ENCODE results near the gene RTP5. TPM values are rescaled to one million over a fixed set of nuclear protein-coding genes. Genes with fewer than 3 reads are reported as not detected.

RTP5 gene
- total RNA-seq, 1 experiment from 2014 or later = not detected

- CTCF ChIA-PET = no interaction called here
- H3K9me3 Mint-ChIP-seq (ENCODE audit: low read depth, unreplicated experiment) = no peaks in the 10 kb centered on the region
- intact Hi-C loops (cut with micrococcal nuclease; ENCODE audit: unreplicated experiment) = no loop called here
- TF ChIP-seq CTCF (IDR thresholded peaks at IDR 0.05; ENCODE audit: unreplicated experiment) = no peak
- no peak overlapping the region for H3K4me3 Mint-ChIP-seq (ENCODE audit: low read depth, unreplicated experiment)
- no peaks in the 10 kb centered on the region for H3K36me3 Mint-ChIP-seq (ENCODE audit: insufficient read depth, unreplicated experiment)
- no peaks in the 10 kb centered on the region for H3K4me1 Mint-ChIP-seq (ENCODE audit: low read depth, unreplicated experiment)
- BruUV-seq (replicated peaks) = no TSS peak
- DNase-seq = no peak
- H3K27me3 Mint-ChIP-seq (ENCODE audit: unreplicated experiment) = peaks cover 43% of the 10 kb centered on the region
- no peak overlapping the region for H3K27ac Mint-ChIP-seq (ENCODE audit: unreplicated experiment)
These were observed 17.2 kb upstream of the RTP5 start for GRCh38 chr2:241852116-241852980.

GRCh38 chr2:241852981-241853631 is 16.4 kb upstream of the RTP5 start:
- intact Hi-C loops (cut with micrococcal nuclease; ENCODE audit: unreplicated experiment) = no loop called here
- DNase-seq = no peak
- no TSS peak for BruUV-seq (replicated peaks)
- Mint-ChIP-seq H3K27me3 (ENCODE audit: unreplicated experiment) (peaks cover 43% of the 10 kb centered on the region), H3K27ac (ENCODE audit: unreplicated experiment) (no peak overlapping the region), H3K4me3 (ENCODE audit: low read depth, unreplicated experiment) (no peak overlapping the region), H3K36me3 (ENCODE audit: insufficient read depth, unreplicated experiment) (no peaks in the 10 kb centered on the region), H3K9me3 (ENCODE audit: low read depth, unreplicated experiment) (no peaks in the 10 kb centered on the region), H3K4me1 (ENCODE audit: low read depth, unreplicated experiment) (no peaks in the 10 kb centered on the region)
- CTCF ChIA-PET = no interaction called here
- no peak for TF ChIP-seq CTCF (IDR thresholded peaks at IDR 0.05; ENCODE audit: unreplicated experiment)

GRCh38 chr2:241853651-241854341 is 15.7 kb upstream of the RTP5 start:
- Mint-ChIP-seq H3K27ac (ENCODE audit: unreplicated experiment) (no peak overlapping the region), H3K27me3 (ENCODE audit: unreplicated experiment) (peaks cover 43% of the 10 kb centered on the region), H3K9me3 (ENCODE audit: low read depth, unreplicated experiment) (no peaks in the 10 kb centered on the region), H3K4me3 (ENCODE audit: low read depth, unreplicated experiment) (no peak overlapping the region), H3K4me1 (ENCODE audit: low read depth, unreplicated experiment) (no peaks in the 10 kb centered on the region), H3K36me3 (ENCODE audit: insufficient read depth, unreplicated experiment) (no peaks in the 10 kb centered on the region)
- intact Hi-C loops (cut with micrococcal nuclease; ENCODE audit: unreplicated experiment) = no loop called here
- DNase-seq = peak; percentile 48
- CTCF ChIA-PET = no interaction called here
- TF ChIP-seq CTCF (IDR thresholded peaks at IDR 0.05; ENCODE audit: unreplicated experiment) = no peak
- BruUV-seq (replicated peaks) = no TSS peak

- H3K27me3 Mint-ChIP-seq (ENCODE audit: unreplicated experiment) = peaks cover 36% of the 10 kb centered on the region
- BruUV-seq (replicated peaks) = no TSS peak
- no peaks in the 10 kb centered on the region for H3K4me1 Mint-ChIP-seq (ENCODE audit: low read depth, unreplicated experiment)
- TF ChIP-seq CTCF (IDR thresholded peaks at IDR 0.05; ENCODE audit: unreplicated experiment) = no peak
- no peak overlapping the region for H3K27ac Mint-ChIP-seq (ENCODE audit: unreplicated experiment)
- no peak for DNase-seq
- intact Hi-C loops (cut with micrococcal nuclease; ENCODE audit: unreplicated experiment) = no loop called here
- CTCF ChIA-PET = no interaction called here
- no peaks in the 10 kb centered on the region for H3K9me3 Mint-ChIP-seq (ENCODE audit: low read depth, unreplicated experiment)
- no peak overlapping the region for H3K4me3 Mint-ChIP-seq (ENCODE audit: low read depth, unreplicated experiment)
- no peaks in the 10 kb centered on the region for H3K36me3 Mint-ChIP-seq (ENCODE audit: insufficient read depth, unreplicated experiment)
These were observed 14.9 kb upstream of the RTP5 start for GRCh38 chr2:241854342-241855244.
